ENCODE data around the gene SLC48A1.

The SLC48A1 gene

GRCh38 chr12:47747126-47747525 is 25.9 kb upstream of the SLC48A1 start:
- Histone ChIP-seq H3K27me3 (ENCODE audit: insufficient read depth, poor library complexity, severe bottlenecking) (no peaks in the 10 kb centered on the region), H3K4me3 (replicated peaks; ENCODE audit: insufficient read depth, low read length) (no peak overlapping the region), H3K27ac (replicated peaks) (no peak overlapping the region)
- no peak for DNase-seq (ENCODE audit: low read depth in 1 of 2, low spot score in 1 of 2)
- TF ChIP-seq SPI1 (IDR thresholded peaks at IDR 0.05; ENCODE audit: borderline replicate concordance, low read depth): no peak
- TF ChIP-seq GABPA (IDR thresholded peaks at IDR 0.05; ENCODE audit: low read depth): no peak
- no peak for TF ChIP-seq POLR2AphosphoS5 (IDR thresholded peaks at IDR 0.05; ENCODE audit: low read depth)
- no peak for TF ChIP-seq REST (IDR thresholded peaks at IDR 0.05; ENCODE audit: insufficient replicate concordance, low read depth)
- no peak for TF ChIP-seq CTCF (IDR thresholded peaks at IDR 0.05; ENCODE audit: insufficient read depth, low read length)

- no peak for TF ChIP-seq POLR2AphosphoS5 (IDR thresholded peaks at IDR 0.05; ENCODE audit: low read depth)
- TF ChIP-seq SPI1 (IDR thresholded peaks at IDR 0.05; ENCODE audit: borderline replicate concordance, low read depth): no peak
- no peak for TF ChIP-seq CTCF (IDR thresholded peaks at IDR 0.05; ENCODE audit: insufficient read depth, low read length)
- no peak for TF ChIP-seq GABPA (IDR thresholded peaks at IDR 0.05; ENCODE audit: low read depth)
- no peak for TF ChIP-seq REST (IDR thresholded peaks at IDR 0.05; ENCODE audit: insufficient replicate concordance, low read depth)
Observed at GRCh38 chr12:47747596-47748506, 25.2 kb upstream of the SLC48A1 start.

GRCh38 chr12:47748507-47748828 is 24.6 kb upstream of the SLC48A1 start:
- Histone ChIP-seq H3K27ac (replicated peaks) (no peak overlapping the region), H3K27me3 (ENCODE audit: insufficient read depth, poor library complexity, severe bottlenecking) (no peaks in the 10 kb centered on the region), H3K4me3 (replicated peaks; ENCODE audit: insufficient read depth, low read length) (no peak overlapping the region)
- TF ChIP-seq SPI1 (IDR thresholded peaks at IDR 0.05; ENCODE audit: borderline replicate concordance, low read depth) (no peak), POLR2AphosphoS5 (IDR thresholded peaks at IDR 0.05; ENCODE audit: low read depth) (no peak), CTCF (IDR thresholded peaks at IDR 0.05; ENCODE audit: insufficient read depth, low read length) (no peak), REST (IDR thresholded peaks at IDR 0.05; ENCODE audit: insufficient replicate concordance, low read depth) (no peak), GABPA (IDR thresholded peaks at IDR 0.05; ENCODE audit: low read depth) (no peak)
- DNase-seq (ENCODE audit: low read depth in 1 of 2, low spot score in 1 of 2): no peak

More at GRCh38 chr12:47747596-47748506, 25.2 kb upstream of the SLC48A1 start:
- no peak overlapping the region for H3K27ac ChIP-seq (replicated peaks)
- H3K4me3 ChIP-seq (replicated peaks; ENCODE audit: insufficient read depth, low read length): no peak overlapping the region
- no peaks in the 10 kb centered on the region for H3K27me3 ChIP-seq (ENCODE audit: insufficient read depth, poor library complexity, severe bottlenecking)
- no peak for DNase-seq (ENCODE audit: low read depth in 1 of 2, low spot score in 1 of 2)
